Fibroblast of lung (primary cell): ENCODE measurements around the gene B4GALT7. TPM values are rescaled to one million over a fixed set of nuclear protein-coding genes. Genes with fewer than 3 reads are reported as not detected.

Experiments
- DNase-seq, 2 donors: peaks; one replicate each; pipeline versions ENCODE4 v3.0.0 to v3.0.0-alpha.2; 2010; ENCODE audit warnings: low read depth in 2 of 2
- H2AFZ ChIP-seq: 2 replicates; pipeline ENCODE4 v1.5.1; 2012; ENCODE audit warnings: low read length, control low read depth, inconsistent platforms
- H3K27ac ChIP-seq: 2 replicates; pipeline ENCODE4 v1.5.1; 2011; ENCODE audit warnings: low read length, control low read depth; ENCODE audit not compliant: insufficient read depth
- H3K27me3 ChIP-seq: 2 replicates; pipeline ENCODE4 v1.5.1; 2011; ENCODE audit warnings: mild to moderate bottlenecking, low read length; ENCODE audit not compliant: control insufficient read depth, insufficient read depth
- H3K36me3 ChIP-seq: 2 replicates; pipeline ENCODE4 v1.5.1; 2011; ENCODE audit warnings: low read length; ENCODE audit not compliant: control insufficient read depth, insufficient read depth
- H3K4me1 ChIP-seq: 2 replicates; pipeline ENCODE4 v1.5.1; 2011; ENCODE audit warnings: low read length; ENCODE audit not compliant: control insufficient read depth, insufficient read depth; ENCODE audit errors: extremely low read depth
- H3K4me2 ChIP-seq: 2 replicates; pipeline ENCODE4 v1.5.1; 2011; ENCODE audit warnings: low read length, control low read depth; ENCODE audit not compliant: insufficient read depth; ENCODE audit errors: extremely low read depth
- H3K4me3 ChIP-seq, 4 experiments: fragments of 200-600 bp in 1 of 4; sonication (generic) in 1 of 4; replicated peaks in 1 of 4; 2 replicates each; pipeline ENCODE4 v1.5.1; 2011 to 2016; ENCODE audit warnings: low read length in 4 of 4, low read depth in 3 of 4, mild to moderate bottlenecking in 3 of 4, control low read depth in 2 of 4, inconsistent platforms in 1 of 4, mixed read lengths in 1 of 4; ENCODE audit not compliant: insufficient read depth in 1 of 4; ENCODE audit errors: control extremely low read depth in 1 of 4
- H3K79me2 ChIP-seq: 2 replicates; pipeline ENCODE4 v1.5.1; 2012; ENCODE audit warnings: mild to moderate bottlenecking, low read length, inconsistent platforms; ENCODE audit not compliant: control insufficient read depth, insufficient read depth
- H3K9ac ChIP-seq: 2 replicates; pipeline ENCODE4 v1.5.1; 2011; ENCODE audit warnings: mild to moderate bottlenecking, low read length, control low read depth; ENCODE audit not compliant: insufficient read depth
- H3K9me3 ChIP-seq: 2 replicates; pipeline ENCODE4 v1.5.1; 2012; ENCODE audit warnings: low read depth, low read length; ENCODE audit not compliant: control insufficient read depth, insufficient read depth
- H4K20me1 ChIP-seq: 2 replicates; pipeline ENCODE4 v1.5.1; 2011; ENCODE audit warnings: low read length; ENCODE audit not compliant: control insufficient read depth, insufficient read depth; ENCODE audit errors: extremely low read depth
- CTCF ChIP-seq, 2 donors: IDR thresholded peaks in 1 of 2; conservative IDR thresholded peaks in 1 of 2; 1 replicate in 1 of 2; 2 replicates in 1 of 2; pipeline ENCODE4 v1.5.1; 2011 to 2012; ENCODE audit warnings: low read length in 2 of 2, control low read depth in 1 of 2, inconsistent platforms in 1 of 2, low read depth in 1 of 2, mild to moderate bottlenecking in 1 of 2
- EZH2 ChIP-seq: IDR thresholded peaks from 2 replicates; pipeline ENCODE4 v1.5.1; 2012; ENCODE audit warnings: low read length, control low read depth, mild to moderate bottlenecking; ENCODE audit errors: missing control alignments
- polyA plus RNA-seq, 2 donors: library from polyadenylated mRNA; depleted of rRNA in 1 of 2; stranded (reverse) in 1 of 2; unstranded in 1 of 2; fragments of >200 nt; gene quantifications; 2 replicates each; pipeline ENCODE4 v1.2.1, GENCODE V29; 2011 to 2012; ENCODE audit warnings: missing spikeins in 1 of 2
- total RNA-seq: library from RNA; depleted of rRNA; stranded (reverse); fragments of >200 nt; gene quantifications from 2 replicates; pipeline ENCODE4 v1.2.1, GENCODE V29; 2014

The B4GALT7 gene
- total and polyA plus RNA-seq, 2 donors (not counting 1 experiment from before 2014, with no cell fraction given): 20.8 to 29.1 TPM

- TF ChIP-seq EZH2: no peak
- no peak for TF ChIP-seq CTCF (conservative IDR thresholded peaks at IDR 0.05 in 1 of 2, IDR thresholded peaks at IDR 0.05 in 1 of 2; ENCODE audit: low read depth in 1 of 2, low read length in 2 of 2)
- Histone ChIP-seq H3K36me3 (peaks cover 9% of the 10 kb centered on the region), H4K20me1 (no peaks in the 10 kb centered on the region), H3K9me3 (no peaks in the 10 kb centered on the region), H2AFZ (no peak overlapping the region), H3K27ac (no peak overlapping the region), H3K4me2 (no peak overlapping the region), H3K9ac (no peak overlapping the region), H3K79me2 (no peaks in the 10 kb centered on the region), H3K27me3 (no peaks in the 10 kb centered on the region), H3K4me3 (no peak overlapping the region), H3K4me1 (no peaks in the 10 kb centered on the region)
- DNase-seq: no peak
These were observed 7.2 kb downstream of the B4GALT7 start for GRCh38 chr5:177607115-177607451.

- H2AFZ ChIP-seq: no peak overlapping the region
These were observed 7.7 kb downstream of the B4GALT7 start for GRCh38 chr5:177607452-177608192.

More at GRCh38 chr5:177607452-177608192, 7.7 kb downstream of the B4GALT7 start:
- Histone ChIP-seq H3K9me3 (no peaks in the 10 kb centered on the region), H3K79me2 (no peaks in the 10 kb centered on the region), H3K27me3 (no peaks in the 10 kb centered on the region), H3K4me1 (no peaks in the 10 kb centered on the region), H3K27ac (no peak overlapping the region), H4K20me1 (no peaks in the 10 kb centered on the region), H3K36me3 (peaks cover 9% of the 10 kb centered on the region), H3K4me2 (no peak overlapping the region), H3K4me3 (no peak overlapping the region), H3K9ac (no peak overlapping the region)
- DNase-seq: peak; percentile 76 to 85
- TF ChIP-seq EZH2 (no peak), CTCF (conservative IDR thresholded peaks at IDR 0.05 in 1 of 2, IDR thresholded peaks at IDR 0.05 in 1 of 2; ENCODE audit: low read depth in 1 of 2, low read length in 2 of 2) (peak; percentile 83 to 92)
